WTC11 (cell line): Measurements from ENCODE around the gene PYY. TPM values are rescaled to one million over a fixed set of nuclear protein-coding genes. Genes with fewer than 3 reads are reported as not detected.

ENCODE experiments used
- ATAC-seq: fragments of 200-7000 bp; cut with Tn5 transposase; 2 replicates; pipeline ENCODE4 v1.10.0; 2021; ENCODE audit warnings: mild to moderate bottlenecking, moderate library complexity
- CTCF ChIA-PET: fragments of 300-600 bp; sonication (Branson Sonifier 250); formaldehyde crosslinking; loops from one replicate; lab custom pipeline; 2021; ENCODE audit warnings: antibody characterized with exemption; lab: Charles Lee
- POLR2A ChIA-PET: fragments of 350-600 bp; sonication (Branson Sonifier 250); formaldehyde crosslinking; loops from one replicate; lab custom pipeline; 2021; ENCODE audit warnings: antibody characterized with exemption; lab: Charles Lee
- DNase-seq: peaks from one replicate; pipeline ENCODE4 v3.0.0; 2021; ENCODE audit warnings: low spot score
- H3K27ac Mint-ChIP-seq: 2 replicates; pipeline ENCODE4 v1.8.0; 2021; ENCODE audit warnings: mixed read lengths
- H3K27me3 Mint-ChIP-seq: 2 replicates; pipeline ENCODE4 v1.8.0; 2021; ENCODE audit warnings: low read depth, mild to moderate bottlenecking, moderate library complexity, mixed read lengths
- H3K36me3 Mint-ChIP-seq: 2 replicates; pipeline ENCODE4 v1.8.0; 2021; ENCODE audit warnings: mixed read lengths
- H3K4me1 Mint-ChIP-seq: 2 replicates; pipeline ENCODE4 v1.8.0; 2022; ENCODE audit warnings: mixed read lengths
- H3K4me3 Mint-ChIP-seq: 2 replicates; pipeline ENCODE4 v1.8.0; 2021; ENCODE audit warnings: mild to moderate bottlenecking, moderate library complexity, mixed read lengths
- H3K9me3 Mint-ChIP-seq: 2 replicates; pipeline ENCODE4 v1.8.0; 2021; ENCODE audit warnings: mixed read lengths
- CREB1 ChIP-seq: sonication (generic); formaldehyde crosslinking; IDR thresholded peaks from 2 replicates; pipeline ENCODE4 v1.8.0; 2023; ENCODE audit warnings: mild to moderate bottlenecking, missing genetic modification reagents
- ESRRA ChIP-seq: sonication (generic); formaldehyde crosslinking; IDR thresholded peaks from 2 replicates; pipeline ENCODE4 v1.8.1; 2022; ENCODE audit warnings: mild to moderate bottlenecking, missing genetic modification reagents, borderline replicate concordance
- ETV6 ChIP-seq: sonication (generic); formaldehyde crosslinking; IDR thresholded peaks from 2 replicates; pipeline ENCODE4 v1.8.1; 2022; ENCODE audit warnings: mild to moderate bottlenecking, missing genetic modification reagents
- GABPB1 ChIP-seq: sonication (generic); formaldehyde crosslinking; IDR thresholded peaks from 2 replicates; pipeline ENCODE4 v1.8.1; 2023; ENCODE audit warnings: mild to moderate bottlenecking, missing genetic modification reagents
- GRHL2 ChIP-seq: fragments of 250-450 bp; sonication (Bioruptor Pico); IDR thresholded peaks from 2 replicates; pipeline ENCODE4 v1.8.0; 2022; ENCODE audit warnings: mild to moderate bottlenecking, moderate library complexity; ENCODE audit not compliant: insufficient replicate concordance, severe bottlenecking
- GTF2I ChIP-seq: fragments of 250-450 bp; sonication (Bioruptor Pico); conservative IDR thresholded peaks from 2 replicates; pipeline ENCODE4 v1.4.0; 2021; ENCODE audit warnings: mild to moderate bottlenecking
- NFATC4 ChIP-seq: fragments of 250-450 bp; sonication (Bioruptor Pico); IDR thresholded peaks from 2 replicates; pipeline ENCODE4 v1.9.0; 2021; ENCODE audit warnings: mild to moderate bottlenecking
- SMAD4 ChIP-seq: sonication (generic); formaldehyde crosslinking; IDR thresholded peaks from 2 replicates; pipeline ENCODE4 v1.8.0; 2022; ENCODE audit warnings: mild to moderate bottlenecking, missing genetic modification reagents
- TCF7 ChIP-seq: sonication (generic); formaldehyde crosslinking; IDR thresholded peaks from 2 replicates; pipeline ENCODE4 v1.8.0; 2022; ENCODE audit warnings: mild to moderate bottlenecking, low read depth, missing genetic modification reagents, moderate library complexity
- ZBTB21 ChIP-seq: sonication (generic); formaldehyde crosslinking; IDR thresholded peaks from 2 replicates; pipeline ENCODE4 v1.8.1; 2023; ENCODE audit warnings: mild to moderate bottlenecking, missing genetic modification reagents, borderline replicate concordance
- ZNF263 ChIP-seq: sonication (generic); formaldehyde crosslinking; IDR thresholded peaks from 2 replicates; pipeline ENCODE4 v1.8.1; 2022; ENCODE audit warnings: low read depth, mild to moderate bottlenecking, moderate library complexity, missing genetic modification reagents
- ZNF416 ChIP-seq: fragments of 250-450 bp; sonication (Bioruptor Pico); IDR thresholded peaks from 2 replicates; pipeline ENCODE4 v1.9.0; 2021; ENCODE audit warnings: mild to moderate bottlenecking, inconsistent platforms
- ZNF512 ChIP-seq: sonication (generic); formaldehyde crosslinking; IDR thresholded peaks from 2 replicates; pipeline ENCODE4 v1.8.1; 2022; ENCODE audit warnings: missing genetic modification reagents, borderline replicate concordance
- ZSCAN18 ChIP-seq: fragments of 250-450 bp; sonication (Bioruptor Pico); IDR thresholded peaks from 2 replicates; pipeline ENCODE4 v2.1.2; 2022; ENCODE audit warnings: mild to moderate bottlenecking, moderate library complexity
- total RNA-seq: library from RNA; stranded (reverse); gene quantifications from 3 replicates; pipeline ENCODE4 v1.2.3, GENCODE V29; 2021
- TF ChIP-seq, protein P1 (sequence below): sonication (generic); formaldehyde crosslinking; IDR thresholded peaks from 2 replicates; pipeline ENCODE4 v1.8.0; 2023; ENCODE audit warnings: missing genetic modification reagents
- TF ChIP-seq, protein P2 (sequence below): sonication (generic); formaldehyde crosslinking; IDR thresholded peaks from 2 replicates; pipeline ENCODE4 v1.8.0; 2023; ENCODE audit warnings: missing genetic modification reagents, mild to moderate bottlenecking, borderline replicate concordance
- TF ChIP-seq, protein P3 (sequence below): sonication (generic); formaldehyde crosslinking; IDR thresholded peaks from 2 replicates; pipeline ENCODE4 v1.8.0; 2022; ENCODE audit warnings: missing genetic modification reagents

The PYY gene
- total RNA-seq, 1 experiment from 2014 or later: 0.72 TPM

GRCh38 chr17:44000871-44001460, 47.2 kb upstream of the PYY start (continued):
- TF ChIP-seq, protein P1, sequence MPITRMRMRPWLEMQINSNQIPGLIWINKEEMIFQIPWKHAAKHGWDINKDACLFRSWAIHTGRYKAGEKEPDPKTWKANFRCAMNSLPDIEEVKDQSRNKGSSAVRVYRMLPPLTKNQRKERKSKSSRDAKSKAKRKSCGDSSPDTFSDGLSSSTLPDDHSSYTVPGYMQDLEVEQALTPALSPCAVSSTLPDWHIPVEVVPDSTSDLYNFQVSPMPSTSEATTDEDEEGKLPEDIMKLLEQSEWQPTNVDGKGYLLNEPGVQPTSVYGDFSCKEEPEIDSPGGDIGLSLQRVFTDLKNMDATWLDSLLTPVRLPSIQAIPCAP (CRISPR knock-in tag): no peak
- no peak for TF ChIP-seq ZSCAN18 (CRISPR knock-in tag)
- no peak for TF ChIP-seq GABPB1 (CRISPR knock-in tag)
- TF ChIP-seq TCF7 (CRISPR knock-in tag): no peak
- TF ChIP-seq GTF2I (CRISPR knock-in tag): no peak
- TF ChIP-seq CREB1 (CRISPR knock-in tag): no peak
- no peak for TF ChIP-seq ZNF263

DNA sequence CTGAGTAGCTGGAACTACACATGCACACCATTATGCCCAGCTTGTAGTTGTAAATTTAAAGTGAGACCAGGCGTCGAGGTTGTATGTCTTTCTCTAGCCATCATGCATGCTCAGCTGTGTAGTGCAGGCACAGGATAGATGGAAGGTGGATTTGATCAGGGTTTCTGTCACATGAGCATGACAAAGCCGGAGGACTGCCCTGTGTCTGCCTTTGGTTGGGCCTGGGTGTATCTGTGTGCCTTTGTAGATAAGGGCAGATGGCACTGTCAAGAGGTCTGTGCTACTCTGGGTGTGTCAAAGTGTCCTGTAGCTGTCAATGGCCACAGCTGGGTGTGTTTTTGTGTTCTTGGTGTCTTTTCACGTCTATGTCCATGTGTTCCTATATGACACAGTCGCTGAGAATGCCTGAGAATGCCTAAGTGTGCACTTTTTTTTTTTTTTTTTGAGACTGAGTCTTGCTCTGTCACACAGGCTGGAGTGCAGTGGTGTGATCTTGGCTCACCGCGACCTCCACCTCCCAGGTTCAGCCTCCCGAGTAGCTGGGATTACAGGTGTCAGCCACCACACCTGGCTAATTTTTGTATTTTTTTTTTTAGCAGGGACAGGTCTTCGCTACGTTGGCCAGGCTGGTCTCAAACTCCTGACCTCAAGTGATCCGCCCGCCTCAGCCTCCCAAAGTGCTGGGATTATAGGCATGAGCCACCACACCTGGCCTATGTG, 46.6 kb upstream of the PYY start:
- ChIA-PET CTCF (interaction anchor here (1.0 to 2.5 kb wide), 6 partner anchors 17 to 115 kb away, joined by 3 to 8 read pairs (median 4); no protein-coding TSS in a partner anchor), POLR2A (no interaction called here)
- ATAC-seq (no peak), DNase-seq (no peak)
- no peak for TF ChIP-seq ZNF416
- TF ChIP-seq, protein P2, sequence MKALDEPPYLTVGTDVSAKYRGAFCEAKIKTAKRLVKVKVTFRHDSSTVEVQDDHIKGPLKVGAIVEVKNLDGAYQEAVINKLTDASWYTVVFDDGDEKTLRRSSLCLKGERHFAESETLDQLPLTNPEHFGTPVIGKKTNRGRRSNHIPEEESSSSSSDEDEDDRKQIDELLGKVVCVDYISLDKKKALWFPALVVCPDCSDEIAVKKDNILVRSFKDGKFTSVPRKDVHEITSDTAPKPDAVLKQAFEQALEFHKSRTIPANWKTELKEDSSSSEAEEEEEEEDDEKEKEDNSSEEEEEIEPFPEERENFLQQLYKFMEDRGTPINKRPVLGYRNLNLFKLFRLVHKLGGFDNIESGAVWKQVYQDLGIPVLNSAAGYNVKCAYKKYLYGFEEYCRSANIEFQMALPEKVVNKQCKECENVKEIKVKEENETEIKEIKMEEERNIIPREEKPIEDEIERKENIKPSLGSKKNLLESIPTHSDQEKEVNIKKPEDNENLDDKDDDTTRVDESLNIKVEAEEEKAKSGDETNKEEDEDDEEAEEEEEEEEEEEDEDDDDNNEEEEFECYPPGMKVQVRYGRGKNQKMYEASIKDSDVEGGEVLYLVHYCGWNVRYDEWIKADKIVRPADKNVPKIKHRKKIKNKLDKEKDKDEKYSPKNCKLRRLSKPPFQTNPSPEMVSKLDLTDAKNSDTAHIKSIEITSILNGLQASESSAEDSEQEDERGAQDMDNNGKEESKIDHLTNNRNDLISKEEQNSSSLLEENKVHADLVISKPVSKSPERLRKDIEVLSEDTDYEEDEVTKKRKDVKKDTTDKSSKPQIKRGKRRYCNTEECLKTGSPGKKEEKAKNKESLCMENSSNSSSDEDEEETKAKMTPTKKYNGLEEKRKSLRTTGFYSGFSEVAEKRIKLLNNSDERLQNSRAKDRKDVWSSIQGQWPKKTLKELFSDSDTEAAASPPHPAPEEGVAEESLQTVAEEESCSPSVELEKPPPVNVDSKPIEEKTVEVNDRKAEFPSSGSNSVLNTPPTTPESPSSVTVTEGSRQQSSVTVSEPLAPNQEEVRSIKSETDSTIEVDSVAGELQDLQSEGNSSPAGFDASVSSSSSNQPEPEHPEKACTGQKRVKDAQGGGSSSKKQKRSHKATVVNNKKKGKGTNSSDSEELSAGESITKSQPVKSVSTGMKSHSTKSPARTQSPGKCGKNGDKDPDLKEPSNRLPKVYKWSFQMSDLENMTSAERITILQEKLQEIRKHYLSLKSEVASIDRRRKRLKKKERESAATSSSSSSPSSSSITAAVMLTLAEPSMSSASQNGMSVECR (CRISPR knock-in tag): no peak
- peaks cover 7% of the 10 kb centered on the region for H3K4me1 Mint-ChIP-seq
- H3K9me3 Mint-ChIP-seq: no peaks in the 10 kb centered on the region
- no peak overlapping the region for H3K27ac Mint-ChIP-seq
- peaks cover 22% of the 10 kb centered on the region for H3K27me3 Mint-ChIP-seq
- no peak overlapping the region for H3K4me3 Mint-ChIP-seq
- no peaks in the 10 kb centered on the region for H3K36me3 Mint-ChIP-seq

DNA sequence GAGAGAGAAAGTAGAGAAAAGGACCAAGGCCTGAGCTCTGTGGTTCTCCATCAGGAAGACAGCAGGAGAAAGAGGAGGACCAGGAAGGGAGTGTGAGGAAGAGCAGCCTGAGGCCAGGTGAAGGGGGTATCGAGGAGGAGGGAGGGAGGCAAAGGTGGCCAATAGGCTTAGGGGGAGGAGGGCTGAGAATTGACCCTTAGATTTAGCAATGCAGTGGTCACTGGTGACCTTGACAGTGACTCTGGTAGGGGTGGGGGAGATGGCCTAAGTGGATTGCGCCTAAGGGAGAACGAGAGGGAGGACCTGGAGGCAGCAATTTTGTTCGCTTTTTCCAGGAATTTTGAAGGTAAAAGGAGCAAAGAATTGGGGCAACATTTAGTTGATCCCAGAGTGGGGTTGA, 45.3 kb upstream of the PYY start:
- Mint-ChIP-seq H3K36me3 (no peaks in the 10 kb centered on the region), H3K9me3 (no peaks in the 10 kb centered on the region), H3K27ac (no peak overlapping the region; the same call in 1 of the 2 replicates), H3K4me3 (no peak overlapping the region), H3K27me3 (peaks cover 21% of the 10 kb centered on the region), H3K4me1 (peaks cover 11% of the 10 kb centered on the region)
- ATAC-seq: no peak
- POLR2A ChIA-PET: no interaction called here
- CTCF ChIA-PET: interaction anchor here (1.0 to 7.5 kb wide), 8 partner anchors 16 to 85 kb away, joined by 3 to 118 read pairs (median 4); no protein-coding TSS in a partner anchor
- no peak for DNase-seq
- TF ChIP-seq ETV6 (CRISPR knock-in tag) (no peak), SMAD4 (CRISPR knock-in tag) (no peak), GRHL2 (CRISPR knock-in tag) (no peak), ZNF512 (no peak), ZBTB21 (no peak), ESRRA (no peak), NFATC4 (CRISPR knock-in tag) (no peak)
- TF ChIP-seq, protein P3, sequence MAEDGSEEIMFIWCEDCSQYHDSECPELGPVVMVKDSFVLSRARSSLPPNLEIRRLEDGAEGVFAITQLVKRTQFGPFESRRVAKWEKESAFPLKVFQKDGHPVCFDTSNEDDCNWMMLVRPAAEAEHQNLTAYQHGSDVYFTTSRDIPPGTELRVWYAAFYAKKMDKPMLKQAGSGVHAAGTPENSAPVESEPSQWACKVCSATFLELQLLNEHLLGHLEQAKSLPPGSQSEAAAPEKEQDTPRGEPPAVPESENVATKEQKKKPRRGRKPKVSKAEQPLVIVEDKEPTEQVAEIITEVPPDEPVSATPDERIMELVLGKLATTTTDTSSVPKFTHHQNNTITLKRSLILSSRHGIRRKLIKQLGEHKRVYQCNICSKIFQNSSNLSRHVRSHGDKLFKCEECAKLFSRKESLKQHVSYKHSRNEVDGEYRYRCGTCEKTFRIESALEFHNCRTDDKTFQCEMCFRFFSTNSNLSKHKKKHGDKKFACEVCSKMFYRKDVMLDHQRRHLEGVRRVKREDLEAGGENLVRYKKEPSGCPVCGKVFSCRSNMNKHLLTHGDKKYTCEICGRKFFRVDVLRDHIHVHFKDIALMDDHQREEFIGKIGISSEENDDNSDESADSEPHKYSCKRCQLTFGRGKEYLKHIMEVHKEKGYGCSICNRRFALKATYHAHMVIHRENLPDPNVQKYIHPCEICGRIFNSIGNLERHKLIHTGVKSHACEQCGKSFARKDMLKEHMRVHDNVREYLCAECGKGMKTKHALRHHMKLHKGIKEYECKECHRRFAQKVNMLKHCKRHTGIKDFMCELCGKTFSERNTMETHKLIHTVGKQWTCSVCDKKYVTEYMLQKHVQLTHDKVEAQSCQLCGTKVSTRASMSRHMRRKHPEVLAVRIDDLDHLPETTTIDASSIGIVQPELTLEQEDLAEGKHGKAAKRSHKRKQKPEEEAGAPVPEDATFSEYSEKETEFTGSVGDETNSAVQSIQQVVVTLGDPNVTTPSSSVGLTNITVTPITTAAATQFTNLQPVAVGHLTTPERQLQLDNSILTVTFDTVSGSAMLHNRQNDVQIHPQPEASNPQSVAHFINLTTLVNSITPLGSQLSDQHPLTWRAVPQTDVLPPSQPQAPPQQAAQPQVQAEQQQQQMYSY (CRISPR knock-in tag): no peak
- TF ChIP-seq, protein P1 (CRISPR knock-in tag): no peak
